GM23338 (cell line): ENCODE results near the gene APMAP. TPM values are rescaled to one million over a fixed set of nuclear protein-coding genes. Genes with fewer than 3 reads are reported as not detected.

ENCODE experiments used
- ATAC-seq: fragments of 200-7000 bp; cut with Tn5 transposase; 3 replicates; pipeline ENCODE4 v1.9.1; 2020
- DNase-seq: peaks from one replicate; pipeline ENCODE4 v3.0.0-alpha.2; 2015; ENCODE audit warnings: low spot score
- H2AFZ ChIP-seq: fragments of 200-600 bp; sonication (generic); 2 replicates; pipeline ENCODE4 v1.8.0; 2016; ENCODE audit warnings: antibody characterized with exemption, mild to moderate bottlenecking, moderate library complexity
- H3F3A ChIP-seq: fragments of 200-600 bp; sonication (generic); replicated peaks from 2 replicates; pipeline ENCODE4 v1.8.0; 2017; ENCODE audit warnings: antibody characterized with exemption, mixed run types, low read depth
- H3K27ac ChIP-seq: fragments of 200-600 bp; sonication (generic); 2 replicates; pipeline ENCODE4 v1.6.1; 2016; ENCODE audit warnings: low read depth
- H3K27me3 ChIP-seq: fragments of 200-600 bp; sonication (generic); 2 replicates; pipeline ENCODE4 v1.8.0; 2016; ENCODE audit warnings: mild to moderate bottlenecking, mixed run types, moderate library complexity; ENCODE audit not compliant: insufficient read depth
- H3K36me3 ChIP-seq: fragments of 200-600 bp; sonication (generic); 2 replicates; pipeline ENCODE4 v1.8.0; 2016; ENCODE audit warnings: mild to moderate bottlenecking; ENCODE audit not compliant: insufficient read depth
- H3K4me1 ChIP-seq: fragments of 200-600 bp; sonication (generic); 2 replicates; pipeline ENCODE4 v1.8.0; 2016; ENCODE audit warnings: mild to moderate bottlenecking, moderate library complexity; ENCODE audit not compliant: insufficient read depth
- H3K4me2 ChIP-seq: fragments of 200-600 bp; sonication (generic); 2 replicates; pipeline ENCODE4 v1.7.1; 2017; ENCODE audit warnings: mixed run types
- H3K4me3 ChIP-seq: fragments of 200-600 bp; sonication (generic); 2 replicates; pipeline ENCODE4 v1.6.1; 2016; ENCODE audit warnings: mixed run types
- H3K79me2 ChIP-seq: fragments of 200-600 bp; sonication (generic); replicated peaks from 2 replicates; pipeline ENCODE4 v1.8.0; 2017; ENCODE audit warnings: mild to moderate bottlenecking; ENCODE audit not compliant: insufficient read depth
- H3K9me2 ChIP-seq: fragments of 200-600 bp; sonication (generic); 2 replicates; pipeline ENCODE4 v1.8.0; 2017; ENCODE audit not compliant: insufficient read depth
- H4K20me1 ChIP-seq: fragments of 200-600 bp; sonication (generic); replicated peaks from 2 replicates; pipeline ENCODE4 v1.8.0; 2017; ENCODE audit warnings: mild to moderate bottlenecking; ENCODE audit not compliant: insufficient read depth
- H3K27ac Mint-ChIP-seq: 2 replicates; pipeline ENCODE4 v1.8.0; 2020; ENCODE audit warnings: inconsistent platforms, mild to moderate bottlenecking, moderate library complexity, mixed read lengths
- H3K27me3 Mint-ChIP-seq: 3 replicates; pipeline ENCODE4 v1.8.0; 2022; ENCODE audit warnings: low read depth, mild to moderate bottlenecking, moderate library complexity, mixed read lengths, inconsistent platforms; ENCODE audit not compliant: insufficient read depth, poor library complexity
- H3K36me3 Mint-ChIP-seq: 3 replicates; pipeline ENCODE4 v1.8.0; 2021; ENCODE audit warnings: low read depth, mild to moderate bottlenecking, inconsistent platforms, moderate library complexity, mixed read lengths
- H3K4me1 Mint-ChIP-seq: 3 replicates; pipeline ENCODE4 v1.8.0; 2020; ENCODE audit warnings: mild to moderate bottlenecking, inconsistent platforms, mixed read lengths
- H3K4me3 Mint-ChIP-seq: 3 replicates; pipeline ENCODE4 v1.8.0; 2021; ENCODE audit warnings: moderate library complexity, mild to moderate bottlenecking, inconsistent platforms, mixed read lengths
- H3K9me3 Mint-ChIP-seq: 3 replicates; pipeline ENCODE4 v1.8.0; 2020; ENCODE audit warnings: moderate library complexity, mild to moderate bottlenecking, inconsistent platforms, mixed read lengths
- CREB1 ChIP-seq: fragments of 250-450 bp; sonication (Bioruptor Pico); IDR thresholded peaks from 2 replicates; pipeline ENCODE4 v1.5.0; 2020; ENCODE audit warnings: low read depth, mild to moderate bottlenecking, moderate library complexity
- EZH2 ChIP-seq: fragments of 200-600 bp; sonication (generic); IDR thresholded peaks from one replicate; pipeline ENCODE4 v1.8.0; 2017; ENCODE audit warnings: antibody characterized with exemption, mild to moderate bottlenecking, low read depth; ENCODE audit not compliant: unreplicated experiment
- EZH2phosphoT487 ChIP-seq: fragments of 200-600 bp; sonication (generic); IDR thresholded peaks from one replicate; pipeline ENCODE4 v1.8.1; 2018; ENCODE audit warnings: antibody characterized with exemption; ENCODE audit not compliant: unreplicated experiment
- JUNB ChIP-seq: IDR thresholded peaks from one replicate; pipeline ENCODE4 v1.6.1; 2016; ENCODE audit warnings: antibody characterized with exemption; ENCODE audit not compliant: unreplicated experiment
- NANOG ChIP-seq: IDR thresholded peaks from 2 replicates; pipeline ENCODE4 v1.6.1; 2016; ENCODE audit warnings: antibody characterized with exemption, borderline replicate concordance
- POLR2AphosphoS5 ChIP-seq: IDR thresholded peaks from 2 replicates; pipeline ENCODE4 v1.6.1; 2016; ENCODE audit warnings: antibody characterized with exemption, low read depth
- STAT1 ChIP-seq: IDR thresholded peaks from one replicate; pipeline ENCODE4 v1.6.1; 2016; ENCODE audit warnings: antibody characterized with exemption; ENCODE audit not compliant: unreplicated experiment
- ZNF114 ChIP-seq: fragments of 250-450 bp; sonication (Bioruptor Pico); IDR thresholded peaks from 2 replicates; pipeline ENCODE4 v1.5.0; 2020; ENCODE audit warnings: mild to moderate bottlenecking, moderate library complexity
- ZNF331 ChIP-seq: fragments of 250-450 bp; sonication (Bioruptor Pico); IDR thresholded peaks from 2 replicates; pipeline ENCODE4 v1.5.0; 2020; ENCODE audit warnings: low read depth, mild to moderate bottlenecking, moderate library complexity
- polyA plus RNA-seq: library from polyadenylated mRNA; unstranded; fragments of >200 nt; fragmentation: Nextera tagmentation; extraction: Ambion mirVana; gene quantifications from 2 replicates; pipeline ENCODE4 v1.2.1, GENCODE V29; 2016
- total RNA-seq: library from RNA; depleted of rRNA; stranded (reverse); fragments of >200 nt; shearing (Covaris generic); gene quantifications from 2 replicates; pipeline ENCODE4 v1.2.3, GENCODE V29; 2014
- TF ChIP-seq, protein P1 (sequence below): IDR thresholded peaks from 2 replicates; pipeline ENCODE4 v1.6.1; 2016; ENCODE audit warnings: antibody characterized with exemption
- TF ChIP-seq, protein P2 (sequence below), 2 experiments: fragments of 200-600 bp in 1 of 2; sonication (generic) in 1 of 2; conservative IDR thresholded peaks; 2 replicates each; pipeline versions ENCODE4 v1.5.1 to v1.6.1; 2016 to 2017; ENCODE audit warnings: antibody characterized with exemption in 2 of 2, low read depth in 2 of 2, mild to moderate bottlenecking in 2 of 2, moderate library complexity in 1 of 2
- TF ChIP-seq, protein P3 (sequence below): IDR thresholded peaks from one replicate; pipeline ENCODE4 v1.6.1; 2018; ENCODE audit warnings: antibody characterized with exemption; ENCODE audit not compliant: unreplicated experiment

Gene APMAP
- total and polyA plus RNA-seq, 2 experiments from 2014 or later: 31.7 to 72.3 TPM

DNA sequence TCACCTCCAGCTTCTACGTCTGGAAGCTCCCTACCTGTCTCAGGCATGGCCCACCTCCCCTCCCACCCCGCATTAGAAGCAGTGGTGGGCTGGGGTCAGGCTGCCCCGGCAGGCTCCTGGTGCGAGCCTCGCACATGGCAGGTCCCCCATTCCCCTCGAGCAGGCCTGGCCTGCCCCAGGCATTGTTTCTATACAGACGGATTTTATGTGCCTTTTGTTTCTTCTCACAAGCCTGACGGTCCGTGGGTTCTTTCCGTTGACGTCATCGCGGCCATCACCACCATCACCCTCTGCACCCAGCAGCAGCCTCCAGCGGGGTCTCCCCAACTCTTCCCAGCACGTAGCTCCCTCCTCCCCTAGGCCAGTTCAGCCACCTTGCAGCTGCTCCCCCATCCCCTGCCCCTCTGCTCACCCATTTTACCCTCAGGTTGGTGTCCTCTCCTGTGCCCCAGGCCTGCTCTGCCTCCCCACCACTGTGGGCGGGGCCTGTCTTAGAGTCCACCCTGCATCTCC lies 38.9 kb downstream of the APMAP start (continued):
- TF ChIP-seq, protein P1, sequence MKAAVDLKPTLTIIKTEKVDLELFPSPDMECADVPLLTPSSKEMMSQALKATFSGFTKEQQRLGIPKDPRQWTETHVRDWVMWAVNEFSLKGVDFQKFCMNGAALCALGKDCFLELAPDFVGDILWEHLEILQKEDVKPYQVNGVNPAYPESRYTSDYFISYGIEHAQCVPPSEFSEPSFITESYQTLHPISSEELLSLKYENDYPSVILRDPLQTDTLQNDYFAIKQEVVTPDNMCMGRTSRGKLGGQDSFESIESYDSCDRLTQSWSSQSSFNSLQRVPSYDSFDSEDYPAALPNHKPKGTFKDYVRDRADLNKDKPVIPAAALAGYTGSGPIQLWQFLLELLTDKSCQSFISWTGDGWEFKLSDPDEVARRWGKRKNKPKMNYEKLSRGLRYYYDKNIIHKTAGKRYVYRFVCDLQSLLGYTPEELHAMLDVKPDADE: no peak
- TF ChIP-seq POLR2AphosphoS5 (no peak), EZH2phosphoT487 (no peak), NANOG (no peak), EZH2 (no peak)
- TF ChIP-seq, protein P2, sequence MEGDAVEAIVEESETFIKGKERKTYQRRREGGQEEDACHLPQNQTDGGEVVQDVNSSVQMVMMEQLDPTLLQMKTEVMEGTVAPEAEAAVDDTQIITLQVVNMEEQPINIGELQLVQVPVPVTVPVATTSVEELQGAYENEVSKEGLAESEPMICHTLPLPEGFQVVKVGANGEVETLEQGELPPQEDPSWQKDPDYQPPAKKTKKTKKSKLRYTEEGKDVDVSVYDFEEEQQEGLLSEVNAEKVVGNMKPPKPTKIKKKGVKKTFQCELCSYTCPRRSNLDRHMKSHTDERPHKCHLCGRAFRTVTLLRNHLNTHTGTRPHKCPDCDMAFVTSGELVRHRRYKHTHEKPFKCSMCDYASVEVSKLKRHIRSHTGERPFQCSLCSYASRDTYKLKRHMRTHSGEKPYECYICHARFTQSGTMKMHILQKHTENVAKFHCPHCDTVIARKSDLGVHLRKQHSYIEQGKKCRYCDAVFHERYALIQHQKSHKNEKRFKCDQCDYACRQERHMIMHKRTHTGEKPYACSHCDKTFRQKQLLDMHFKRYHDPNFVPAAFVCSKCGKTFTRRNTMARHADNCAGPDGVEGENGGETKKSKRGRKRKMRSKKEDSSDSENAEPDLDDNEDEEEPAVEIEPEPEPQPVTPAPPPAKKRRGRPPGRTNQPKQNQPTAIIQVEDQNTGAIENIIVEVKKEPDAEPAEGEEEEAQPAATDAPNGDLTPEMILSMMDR (conservative IDR thresholded peaks at IDR 0.05; ENCODE audit: low read depth in 2 of 2): no peak

DNA sequence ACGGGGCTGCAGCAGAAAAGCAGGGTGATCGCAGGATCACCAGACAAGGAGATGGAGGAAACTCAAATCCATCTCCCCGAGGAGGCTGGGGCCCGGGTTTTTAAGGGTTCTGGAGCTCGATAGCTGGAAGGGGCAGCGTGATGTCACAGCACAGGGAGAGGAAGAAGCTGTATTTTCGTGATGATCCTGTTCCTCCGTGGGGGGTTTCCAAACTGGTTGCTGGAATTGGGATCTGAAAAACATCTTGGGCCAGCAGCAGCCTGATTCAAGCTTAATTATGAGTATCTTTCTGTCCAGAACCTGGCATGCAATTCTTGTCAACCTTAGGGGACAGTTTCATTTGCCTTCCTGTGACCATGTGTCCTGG lies 39.4 kb downstream of the APMAP start:
- peaks cover 8% of the 10 kb centered on the region for H3K27me3 Mint-ChIP-seq
- Histone ChIP-seq H3K27me3 (no peaks in the 10 kb centered on the region), H3K4me3 (no peak overlapping the region), H3F3A (no peaks in the 10 kb centered on the region), H3K9me2 (no peaks in the 10 kb centered on the region), H3K36me3 (no peaks in the 10 kb centered on the region), H2AFZ (no peak overlapping the region), H3K4me1 (no peaks in the 10 kb centered on the region), H4K20me1 (no peaks in the 10 kb centered on the region), H3K4me2 (no peak overlapping the region), H3K27ac (no peak overlapping the region), H3K79me2 (no peaks in the 10 kb centered on the region)
- peaks cover 9% of the 10 kb centered on the region; the same call in 2 of the 3 replicates for H3K4me1 Mint-ChIP-seq
- H3K4me3 Mint-ChIP-seq: no peak overlapping the region
- no peak for ATAC-seq
- H3K27ac Mint-ChIP-seq: no peak overlapping the region
- no peaks in the 10 kb centered on the region; the same call in 2 of the 3 replicates for H3K9me3 Mint-ChIP-seq
- DNase-seq: no peak
- H3K36me3 Mint-ChIP-seq: peaks cover 3% of the 10 kb centered on the region; the same call in 1 of the 3 replicates
- TF ChIP-seq, protein P2 (conservative IDR thresholded peaks at IDR 0.05; ENCODE audit: low read depth in 2 of 2): no peak
- TF ChIP-seq NANOG (no peak), JUNB (no peak), CREB1 (CRISPR knock-in tag) (no peak), POLR2AphosphoS5 (no peak), EZH2 (no peak), ZNF114 (CRISPR knock-in tag) (no peak), ZNF331 (CRISPR knock-in tag) (no peak), STAT1 (no peak), EZH2phosphoT487 (no peak)
- TF ChIP-seq, protein P1: no peak
- TF ChIP-seq, protein P3, sequence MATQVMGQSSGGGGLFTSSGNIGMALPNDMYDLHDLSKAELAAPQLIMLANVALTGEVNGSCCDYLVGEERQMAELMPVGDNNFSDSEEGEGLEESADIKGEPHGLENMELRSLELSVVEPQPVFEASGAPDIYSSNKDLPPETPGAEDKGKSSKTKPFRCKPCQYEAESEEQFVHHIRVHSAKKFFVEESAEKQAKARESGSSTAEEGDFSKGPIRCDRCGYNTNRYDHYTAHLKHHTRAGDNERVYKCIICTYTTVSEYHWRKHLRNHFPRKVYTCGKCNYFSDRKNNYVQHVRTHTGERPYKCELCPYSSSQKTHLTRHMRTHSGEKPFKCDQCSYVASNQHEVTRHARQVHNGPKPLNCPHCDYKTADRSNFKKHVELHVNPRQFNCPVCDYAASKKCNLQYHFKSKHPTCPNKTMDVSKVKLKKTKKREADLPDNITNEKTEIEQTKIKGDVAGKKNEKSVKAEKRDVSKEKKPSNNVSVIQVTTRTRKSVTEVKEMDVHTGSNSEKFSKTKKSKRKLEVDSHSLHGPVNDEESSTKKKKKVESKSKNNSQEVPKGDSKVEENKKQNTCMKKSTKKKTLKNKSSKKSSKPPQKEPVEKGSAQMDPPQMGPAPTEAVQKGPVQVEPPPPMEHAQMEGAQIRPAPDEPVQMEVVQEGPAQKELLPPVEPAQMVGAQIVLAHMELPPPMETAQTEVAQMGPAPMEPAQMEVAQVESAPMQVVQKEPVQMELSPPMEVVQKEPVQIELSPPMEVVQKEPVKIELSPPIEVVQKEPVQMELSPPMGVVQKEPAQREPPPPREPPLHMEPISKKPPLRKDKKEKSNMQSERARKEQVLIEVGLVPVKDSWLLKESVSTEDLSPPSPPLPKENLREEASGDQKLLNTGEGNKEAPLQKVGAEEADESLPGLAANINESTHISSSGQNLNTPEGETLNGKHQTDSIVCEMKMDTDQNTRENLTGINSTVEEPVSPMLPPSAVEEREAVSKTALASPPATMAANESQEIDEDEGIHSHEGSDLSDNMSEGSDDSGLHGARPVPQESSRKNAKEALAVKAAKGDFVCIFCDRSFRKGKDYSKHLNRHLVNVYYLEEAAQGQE: no peak
